HK-2 (cell line): ENCODE data around the gene EXO1.
"Not testable (repeated sequence)": the region's sequence is repeated elsewhere in the genome, so short reads cannot be mapped to it uniquely, and the experiment has no call there.

ENCODE experiments used
- DNase-seq: peaks from one replicate; pipeline ENCODE4 v3.0.0-alpha.2; 2018; ENCODE audit not compliant: unreplicated experiment

EXO1 gene

GRCh38 chr1:241836941-241837340 is 11.1 kb upstream of the EXO1 start:
- no peak for DNase-seq

GRCh38 chr1:241837416-241837815 is 10.6 kb upstream of the EXO1 start:
- no peak for DNase-seq

- DNase-seq: no peak
Measured at GRCh38 chr1:241837901-241838300, 10.1 kb upstream of the EXO1 start.

- DNase-seq: no peak
Measured at GRCh38 chr1:241838897-241839296, 9.1 kb upstream of the EXO1 start.

GRCh38 chr1:241839369-241839979 is 8.5 kb upstream of the EXO1 start:
- DNase-seq: no peak

- DNase-seq: no peak
Measured at GRCh38 chr1:241840164-241840563, 7.8 kb upstream of the EXO1 start.

- DNase-seq: no peak
Measured at GRCh38 chr1:241841691-241842090, 6.3 kb upstream of the EXO1 start.

- no peak for DNase-seq
Measured at GRCh38 chr1:241842565-241842964, 5.4 kb upstream of the EXO1 start.

GRCh38 chr1:241844593-241844992 is 3.4 kb upstream of the EXO1 start:
- DNase-seq: no peak

- DNase-seq: no peak
Measured at GRCh38 chr1:241846375-241846774, 1.6 kb upstream of the EXO1 start.

- DNase-seq: no peak
Measured at GRCh38 chr1:241846862-241847539, 1.0 kb upstream of the EXO1 start.

- no peak for DNase-seq
Measured at GRCh38 chr1:241847540-241847795, 536 bp upstream of the EXO1 start.

- DNase-seq: no peak
Measured at GRCh38 chr1:241848686-241849344, 811 bp downstream of the EXO1 start.

- no peak for DNase-seq
Measured at GRCh38 chr1:241849345-241849695, 1.3 kb downstream of the EXO1 start.

GRCh38 chr1:241855545-241856140 is 7.6 kb downstream of the EXO1 start:
- not testable (repeated sequence) for DNase-seq

GRCh38 chr1:241857131-241857530 is 9.1 kb downstream of the EXO1 start:
- DNase-seq: no peak

- DNase-seq: no peak
Measured at GRCh38 chr1:241860922-241861321, 12.9 kb downstream of the EXO1 start.

GRCh38 chr1:241869022-241869421 is 21.0 kb downstream of the EXO1 start:
- no peak for DNase-seq

- DNase-seq: no peak
Measured at GRCh38 chr1:241870336-241870735, 22.3 kb downstream of the EXO1 start.

- DNase-seq: no peak
Measured at GRCh38 chr1:241870746-241871430, 22.9 kb downstream of the EXO1 start.

GRCh38 chr1:241881440-241881839 is 33.4 kb downstream of the EXO1 start:
- no peak for DNase-seq

GRCh38 chr1:241883159-241883558 is 35.2 kb downstream of the EXO1 start:
- no peak for DNase-seq

GRCh38 chr1:241888232-241888631 is 40.2 kb downstream of the EXO1 start:
- no peak for DNase-seq
